K562 (cell line): ENCODE results near the gene CFAP92. TPM values are rescaled to one million over a fixed set of nuclear protein-coding genes. Genes with fewer than 3 reads are reported as not detected.

Source experiments
- ATAC-seq: fragments of 200-7000 bp; cut with Tn5 transposase; 3 replicates; pipeline ENCODE4 v1.9.1; 2020; ENCODE audit warnings: moderate library complexity
- BruUV-seq: library from RNA; stranded (reverse); fragments of 400-500 nt; replicated peaks from 2 replicates; lab custom pipeline; 2021; lab: Mats Ljungman, UMichigan
- CTCF ChIA-PET: fragments of 300-600 bp; formaldehyde crosslinking; extraction: SDS; loops from one replicate; lab custom pipeline; 2021; ENCODE audit warnings: low intra/inter-chr PET ratio; lab: Yijun Ruan, JAX
- POLR2A ChIA-PET: fragments of 300-600, 350-650 bp; sonication (Branson Sonifier 250); formaldehyde crosslinking; extraction: SDS; loops from one replicate; lab custom pipeline; 2021; ENCODE audit warnings: antibody characterized with exemption, inconsistent platforms; lab: Yijun Ruan, JAX
- DNase-seq, 4 experiments: peaks; one replicate each; pipeline versions ENCODE4 v3.0.0 to v3.0.0-alpha.2; 2011 to 2018; ENCODE audit warnings: low spot score in 3 of 4, mixed read lengths in 3 of 4; ENCODE audit errors: extremely low read depth in 1 of 4
- FAIRE-seq: peaks from 2 replicates; lab custom pipeline; 2011; peaks lifted over from hg19 to GRCh38; lab: Jason Lieb, UNC
- H2AFZ ChIP-seq: 2 replicates; pipeline ENCODE4 v1.6.0; 2011; ENCODE audit warnings: low read depth, low read length, control low read depth, inconsistent platforms
- H3K27ac ChIP-seq: fragments of 200-600 bp; 3 replicates; pipeline ENCODE4 v1.8.0; 2011; ENCODE audit warnings: low read depth, mild to moderate bottlenecking, control low read depth, inconsistent platforms, low read length, moderate library complexity, mixed read lengths; ENCODE audit errors: extremely low read depth
- H3K27me3 ChIP-seq, 2 experiments: fragments of 300-600 bp in 1 of 2; 2 replicates in 1 of 2; 3 replicates in 1 of 2; pipeline versions ENCODE4 v1.6.0 to v1.8.0; 2011; ENCODE audit warnings: inconsistent platforms in 2 of 2, low read length in 2 of 2, mild to moderate bottlenecking in 1 of 2, mixed read lengths in 1 of 2, moderate library complexity in 1 of 2; ENCODE audit not compliant: control insufficient read depth in 2 of 2, insufficient read depth in 2 of 2
- H3K36me3 ChIP-seq: fragments of 300-600 bp; 3 replicates; pipeline ENCODE4 v1.8.0; 2011; ENCODE audit warnings: mild to moderate bottlenecking, low read length, inconsistent platforms; ENCODE audit not compliant: control insufficient read depth, insufficient read depth
- H3K4me1 ChIP-seq, 2 experiments: fragments of 200-600 bp in 1 of 2; replicated peaks in 1 of 2; 2 replicates in 1 of 2; 3 replicates in 1 of 2; pipeline versions ENCODE4 v1.5.1 to v1.8.0; 2011; ENCODE audit warnings: inconsistent platforms in 2 of 2, low read length in 2 of 2, mild to moderate bottlenecking in 1 of 2, mixed read lengths in 1 of 2, moderate library complexity in 1 of 2; ENCODE audit not compliant: control insufficient read depth in 2 of 2, insufficient read depth in 2 of 2
- H3K4me2 ChIP-seq: 2 replicates; pipeline ENCODE4 v1.6.1; 2011; ENCODE audit warnings: low read length, control low read depth, inconsistent platforms, mixed read lengths; ENCODE audit not compliant: insufficient read depth
- H3K4me3 ChIP-seq: fragments of 200-600 bp; sonication (generic), shearing (Covaris generic); 2 replicates; pipeline ENCODE4 v1.5.1; 2016; ENCODE audit warnings: control low read depth, inconsistent platforms
- H3K79me2 ChIP-seq: fragments of 200-600 bp; 3 replicates; pipeline ENCODE4 v1.8.0; 2011; ENCODE audit warnings: low read length, inconsistent platforms; ENCODE audit not compliant: control insufficient read depth, insufficient read depth
- H3K9ac ChIP-seq, 2 experiments: 2 replicates each; pipeline versions ENCODE4 v1.6.0 to v1.6.1; 2011; ENCODE audit warnings: low read depth in 2 of 2, low read length in 2 of 2, control low read depth in 1 of 2, inconsistent platforms in 1 of 2, mild to moderate bottlenecking in 1 of 2, mixed read lengths in 1 of 2; ENCODE audit not compliant: insufficient read depth in 1 of 2
- H3K9me1 ChIP-seq: one replicate; pipeline ENCODE4 v1.6.0; 2011; ENCODE audit warnings: inconsistent platforms, mild to moderate bottlenecking, low read length, moderate library complexity; ENCODE audit not compliant: control insufficient read depth, insufficient read depth
- H3K9me3 ChIP-seq: replicated peaks from 2 replicates; pipeline ENCODE4 v1.5.1; 2011; ENCODE audit warnings: low read depth, low read length, inconsistent platforms; ENCODE audit not compliant: control insufficient read depth, insufficient read depth
- H4K20me1 ChIP-seq: replicated peaks from 2 replicates; pipeline ENCODE4 v1.6.1; 2011; ENCODE audit warnings: low read length, inconsistent platforms, mixed read lengths; ENCODE audit not compliant: control insufficient read depth, insufficient read depth
- CHD4 ChIP-seq: fragments of 200-600 bp; sonication (generic); IDR thresholded peaks from 3 replicates; pipeline ENCODE4 v1.6.1; 2012; ENCODE audit warnings: low read depth, mild to moderate bottlenecking, mixed read lengths, low read length, inconsistent platforms; ENCODE audit not compliant: insufficient read depth, insufficient replicate concordance, poor library complexity, severe bottlenecking
- GABPB2 ChIP-seq: fragments of 250-450 bp; sonication (Bioruptor Pico); conservative IDR thresholded peaks from 2 replicates; pipeline ENCODE4 v1.5.1; 2021; ENCODE audit warnings: mild to moderate bottlenecking
- HOMEZ ChIP-seq: fragments of 250-450 bp; sonication (Bioruptor Pico); IDR thresholded peaks from 2 replicates; pipeline ENCODE4 v1.4.0; 2020; ENCODE audit warnings: mild to moderate bottlenecking, moderate library complexity
- NEUROD1 ChIP-seq: fragments of 150-350 bp; IDR thresholded peaks from 2 replicates; pipeline ENCODE4 v1.6.1; 2014; ENCODE audit warnings: borderline replicate concordance, low read length, low read depth; ENCODE audit not compliant: partially characterized antibody
- POLR2H ChIP-seq: IDR thresholded peaks from 2 replicates; pipeline ENCODE4 v1.6.1; 2016; ENCODE audit warnings: missing genetic modification characterization, low read depth, mild to moderate bottlenecking, control low read depth, missing compliant biosample characterization, moderate library complexity
- PPARD ChIP-seq: fragments of 250-450 bp; sonication (Bioruptor Pico); IDR thresholded peaks from 2 replicates; pipeline ENCODE4 v1.8.0; 2022; ENCODE audit warnings: inconsistent platforms, mild to moderate bottlenecking, moderate library complexity
- REST ChIP-seq, 2 experiments: fragments of 450-650 bp; formaldehyde crosslinking in 1 of 2; IDR thresholded peaks; 2 replicates each; pipeline versions ENCODE4 v1.4.0 to v1.6.1; 2014 to 2020; ENCODE audit warnings: mild to moderate bottlenecking in 2 of 2, borderline replicate concordance in 1 of 2, low read depth in 1 of 2
- ZNF124 ChIP-seq: sonication (generic); formaldehyde crosslinking; IDR thresholded peaks from 2 replicates; pipeline ENCODE4 v1.8.1; 2022; ENCODE audit warnings: missing genetic modification reagents
- ZNF133 ChIP-seq: fragments of 250-450 bp; sonication (Bioruptor Pico); IDR thresholded peaks from 2 replicates; pipeline ENCODE4 v1.4.0; 2020; ENCODE audit warnings: mild to moderate bottlenecking
- ZNF282 ChIP-seq: sonication (generic); formaldehyde crosslinking; IDR thresholded peaks from 2 replicates; pipeline ENCODE4 v1.8.1; 2023; ENCODE audit warnings: missing genetic modification reagents
- WGBS: fragments of 100-300 bp; shearing (Covaris generic); methylation state at CpG from one replicate; pipeline ENCODE4 v1.1.6; 2016; ENCODE audit warnings: low coverage, mixed read lengths; ENCODE audit not compliant: insufficient coverage; ENCODE audit errors: missing lambda C conversion rate; 5-methylcytosine and 5-hydroxymethylcytosine counted together
- in situ Hi-C: fragments of 300-500 bp; cut with MboI; formaldehyde crosslinking; loops from 4 replicates; pipeline ENCODE4 v1.15.0; 2018; ENCODE audit warnings: inconsistent platforms, mixed read lengths
- intact Hi-C: fragments of 100-400 bp; cut with micrococcal nuclease; formaldehyde crosslinking; loops from 2 replicates; pipeline ENCODE4 v1.14.2; 2022
- polyA plus RNA-seq, 8 experiments: library from polyadenylated mRNA; depleted of rRNA in 4 of 8; stranded (reverse) in 5 of 8; unstranded in 3 of 8; fragments of >200 nt; fragmentation: Nextera tagmentation in 2 of 8; fragmentation: Illumina TruSeq in 1 of 8; extraction: Ambion mirVana in 2 of 8; extraction: Trizol in 1 of 8; gene quantifications; 2 replicates each; pipeline versions ENCODE4 v1.2.1 to v1.2.3, GENCODE V29; 2011 to 2014; ENCODE audit warnings: inconsistent platforms in 1 of 8, missing spikeins in 1 of 8
- total RNA-seq, 7 experiments: library from RNA; depleted of rRNA in 6 of 7; stranded (reverse); fragments of >200 nt in 6 of 7; fragmentation: Illumina TruSeq in 2 of 7; extraction: Trizol in 2 of 7; gene quantifications; 2 replicates each; pipeline versions ENCODE4 v1.2.1 to v1.2.3, GENCODE V29; 2011 to 2021; ENCODE audit warnings: low replicate concordance in 1 of 7

Gene CFAP92
- total and polyA plus RNA-seq, 9 of the 15 experiments (the other 6 are each of a cell fraction or from before 2014, with no cell fraction given) = 0.06 to 0.62 (median 0.36) TPM

GRCh38 chr3:129034642-129035041 is 40.8 kb upstream of the CFAP92 start (continued):
- no peak for TF ChIP-seq CHD4
- TF ChIP-seq ZNF124 (CRISPR knock-in tag) = no peak
- TF ChIP-seq HOMEZ = no peak
- TF ChIP-seq ZNF133 (CRISPR knock-in tag) = no peak
- no peak for TF ChIP-seq PPARD (CRISPR knock-in tag)
- no peak for TF ChIP-seq ZNF282
- no peak for TF ChIP-seq NEUROD1

GRCh38 chr3:129033633-129034321 is 39.9 kb upstream of the CFAP92 start:
- Histone ChIP-seq H3K36me3 (no peaks in the 10 kb centered on the region), H3K4me1 (peaks cover 0 to 5% of the 10 kb centered on the region in 2 experiments; a peak in 2 of 5 replicates), H3K9me1 (no peaks in the 10 kb centered on the region), H3K9me3 (peaks cover 2% of the 10 kb centered on the region; the same call in 1 of the 2 replicates), H3K4me3 (no peak overlapping the region), H2AFZ (no peak overlapping the region), H3K4me2 (no peak overlapping the region), H3K79me2 (no peaks in the 10 kb centered on the region), H3K27ac (no peak overlapping the region), H4K20me1 (no peaks in the 10 kb centered on the region), H3K9ac (no peak overlapping the region), H3K27me3 (no peaks in the 10 kb centered on the region; a peak in 1 of 5 replicates)
- ChIA-PET POLR2A (interaction anchor here (0.6 kb wide), 2 partner anchors 10 to 36 kb away, joined by 3 read pairs; no protein-coding TSS in a partner anchor), CTCF (no interaction called here)
- intact Hi-C loops (no loop called here), in situ Hi-C loops (no loop called here)
- 18% methylated on average over 9 of the region's 12 CpGs for WGBS
- TF ChIP-seq REST (IDR thresholded peaks at IDR 0.05; ENCODE audit: borderline replicate concordance) (no peak), REST (CRISPR knock-in tag; IDR thresholded peaks at IDR 0.05; ENCODE audit: low read depth) (no peak), GABPB2 (no peak), POLR2H (tag) (no peak)
- no peak for ATAC-seq
- DNase-seq = no peak
- no peak for FAIRE-seq
- BruUV-seq = no TSS peak
